HG03571 (cell line): Measurements from ENCODE around the gene FUT8.
"Not testable (repeated sequence)": the region's sequence is repeated elsewhere in the genome, so short reads cannot be mapped to it uniquely, and the experiment has no call there.

Experiments
- ATAC-seq: cut with Tn5 transposase; IDR thresholded peaks from one replicate; pipeline ENCODE4 v1.9.1; 2021; ENCODE audit not compliant: unreplicated experiment

FUT8 gene

GRCh38 chr14:65604936-65605335, 192.4 kb downstream of the FUT8 start:
- ATAC-seq = no peak

GRCh38 chr14:65606460-65606859, 193.9 kb downstream of the FUT8 start:
- no peak for ATAC-seq

- ATAC-seq = no peak
Observed at GRCh38 chr14:65613131-65613650, 200.7 kb downstream of the FUT8 start.

- no peak for ATAC-seq
Observed at GRCh38 chr14:65618996-65619395, 206.5 kb downstream of the FUT8 start.

GRCh38 chr14:65620195-65620594, 207.7 kb downstream of the FUT8 start:
- ATAC-seq = no peak

GRCh38 chr14:65622703-65623102, 210.2 kb downstream of the FUT8 start:
- ATAC-seq = no peak

- no peak for ATAC-seq
Observed at GRCh38 chr14:65623759-65624158, 211.2 kb downstream of the FUT8 start.

GRCh38 chr14:65627315-65627714, 214.8 kb downstream of the FUT8 start:
- ATAC-seq = no peak

- no peak for ATAC-seq
Observed at GRCh38 chr14:65628664-65629063, 216.1 kb downstream of the FUT8 start.

- no peak for ATAC-seq
Observed at GRCh38 chr14:65631040-65631439, 218.5 kb downstream of the FUT8 start.

GRCh38 chr14:65632487-65632886, 220.0 kb downstream of the FUT8 start:
- ATAC-seq = no peak

- not testable (repeated sequence) for ATAC-seq
Observed at GRCh38 chr14:65633666-65634065, 221.1 kb downstream of the FUT8 start.

GRCh38 chr14:65637780-65638179, 225.2 kb downstream of the FUT8 start:
- no peak for ATAC-seq

GRCh38 chr14:65639216-65639615, 226.7 kb downstream of the FUT8 start:
- no peak for ATAC-seq

- ATAC-seq = no peak
Observed at GRCh38 chr14:65650826-65651225, 238.3 kb downstream of the FUT8 start.

GRCh38 chr14:65656554-65656953, 244.0 kb downstream of the FUT8 start:
- ATAC-seq = no peak

- no peak for ATAC-seq
Observed at GRCh38 chr14:65658202-65658601, 245.7 kb downstream of the FUT8 start.

- no peak for ATAC-seq
Observed at GRCh38 chr14:65661865-65662264, 249.3 kb downstream of the FUT8 start.

GRCh38 chr14:65664436-65664835, 251.9 kb downstream of the FUT8 start:
- ATAC-seq = no peak

- no peak for ATAC-seq
Observed at GRCh38 chr14:65676361-65677014, 264.0 kb downstream of the FUT8 start.

GRCh38 chr14:65685572-65685971, 273.0 kb downstream of the FUT8 start:
- ATAC-seq = no peak

- no peak for ATAC-seq
Observed at GRCh38 chr14:65686761-65687160, 274.2 kb downstream of the FUT8 start.

GRCh38 chr14:65689070-65689469, 276.5 kb downstream of the FUT8 start:
- ATAC-seq = no peak
